Body of pancreas (tissue), 4 donors: ENCODE measurements around the gene ARHGEF17.

ENCODE experiments used
- CTCF ChIP-seq, 7 experiments: fragments of 450-650 bp in 4 of 7; fragments of 200-600 bp in 3 of 7; sonication (generic) in 3 of 7; IDR thresholded peaks; one replicate each; pipeline ENCODE4 v1.5.1; 2016 to 2019; ENCODE audit warnings: antibody characterized with exemption in 7 of 7
- POLR2A ChIP-seq, 3 donors: fragments of 450-650 bp; IDR thresholded peaks; one replicate each; pipeline ENCODE4 v1.6.1; 2016; ENCODE audit warnings: antibody characterized with exemption in 3 of 3, mild to moderate bottlenecking in 2 of 3

DNA sequence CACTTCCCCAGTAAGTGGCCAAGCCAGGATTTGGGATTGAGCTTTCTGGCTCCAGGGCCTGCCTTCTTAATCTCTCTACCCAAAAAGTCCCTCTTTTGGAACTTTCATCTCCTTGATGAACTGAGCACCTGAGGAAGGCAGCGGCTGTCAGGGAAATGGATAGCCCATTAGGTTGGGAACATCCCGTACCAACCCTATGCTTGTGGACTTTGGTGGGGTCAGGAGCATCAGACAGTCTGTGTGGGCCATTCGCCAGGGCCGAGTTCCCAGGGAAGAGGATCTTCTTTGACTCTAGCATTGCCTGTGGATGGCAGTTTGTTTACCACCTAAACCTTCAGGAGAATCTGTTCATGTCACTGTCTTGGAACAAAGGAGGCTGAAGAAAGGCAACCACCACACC lies 30.2 kb downstream of the ARHGEF17 start:
- TF ChIP-seq CTCF (IDR thresholded peaks at IDR 0.05) (no peak), POLR2A (IDR thresholded peaks at IDR 0.05) (no peak)
